BE2C (cell line): ENCODE measurements around the gene ANKRD31.

Source experiments
- DNase-seq: peaks from one replicate; pipeline ENCODE4 v3.0.0-alpha.2; 2020
- H3K27me3 ChIP-seq: fragments of 250-450 bp; sonication (Bioruptor Pico); 2 replicates; pipeline ENCODE4 v1.5.1; 2020; ENCODE audit warnings: mild to moderate bottlenecking
- H3K36me3 ChIP-seq: fragments of 250-450 bp; sonication (Bioruptor Pico); 2 replicates; pipeline ENCODE4 v1.5.1; 2020; ENCODE audit warnings: mild to moderate bottlenecking
- H3K4me1 ChIP-seq: fragments of 250-450 bp; sonication (Bioruptor Pico); 2 replicates; pipeline ENCODE4 v1.5.1; 2020
- H3K4me3 ChIP-seq: 2 replicates; pipeline ENCODE4 v1.5.1; 2011; ENCODE audit warnings: low read depth, low read length
- H3K9me3 ChIP-seq: fragments of 250-450 bp; sonication (Bioruptor Pico); 2 replicates; pipeline ENCODE4 v1.5.1; 2020
- TF ChIP-seq, protein P1 (sequence below): IDR thresholded peaks from 2 replicates; pipeline ENCODE4 v1.5.1; 2012; ENCODE audit warnings: mild to moderate bottlenecking, low read depth, low read length

Gene ANKRD31

DNA sequence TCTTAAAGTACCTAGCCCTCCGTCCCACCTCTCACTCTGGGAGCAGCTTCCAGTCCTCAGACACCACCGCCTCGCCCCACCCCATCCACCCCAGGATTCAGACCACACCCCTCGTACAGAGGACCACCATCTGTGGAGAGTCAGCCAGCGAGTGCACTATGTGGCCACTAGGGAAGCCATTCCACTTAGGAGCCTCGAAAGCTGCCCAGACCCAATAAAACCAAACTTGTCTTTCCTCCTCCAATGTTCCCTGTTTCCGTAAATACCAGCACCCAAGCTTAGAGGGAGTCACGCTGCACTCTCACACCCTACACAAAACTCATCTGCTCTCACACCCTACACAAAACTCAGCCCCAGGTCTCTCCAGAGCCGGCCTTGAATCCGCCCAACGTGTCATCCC, 186.3 kb downstream of the ANKRD31 start:
- H3K4me3 ChIP-seq = no peak overlapping the region
- no peaks in the 10 kb centered on the region for H3K4me1 ChIP-seq
- peak; percentile 37 for DNase-seq
- TF ChIP-seq, protein P1, sequence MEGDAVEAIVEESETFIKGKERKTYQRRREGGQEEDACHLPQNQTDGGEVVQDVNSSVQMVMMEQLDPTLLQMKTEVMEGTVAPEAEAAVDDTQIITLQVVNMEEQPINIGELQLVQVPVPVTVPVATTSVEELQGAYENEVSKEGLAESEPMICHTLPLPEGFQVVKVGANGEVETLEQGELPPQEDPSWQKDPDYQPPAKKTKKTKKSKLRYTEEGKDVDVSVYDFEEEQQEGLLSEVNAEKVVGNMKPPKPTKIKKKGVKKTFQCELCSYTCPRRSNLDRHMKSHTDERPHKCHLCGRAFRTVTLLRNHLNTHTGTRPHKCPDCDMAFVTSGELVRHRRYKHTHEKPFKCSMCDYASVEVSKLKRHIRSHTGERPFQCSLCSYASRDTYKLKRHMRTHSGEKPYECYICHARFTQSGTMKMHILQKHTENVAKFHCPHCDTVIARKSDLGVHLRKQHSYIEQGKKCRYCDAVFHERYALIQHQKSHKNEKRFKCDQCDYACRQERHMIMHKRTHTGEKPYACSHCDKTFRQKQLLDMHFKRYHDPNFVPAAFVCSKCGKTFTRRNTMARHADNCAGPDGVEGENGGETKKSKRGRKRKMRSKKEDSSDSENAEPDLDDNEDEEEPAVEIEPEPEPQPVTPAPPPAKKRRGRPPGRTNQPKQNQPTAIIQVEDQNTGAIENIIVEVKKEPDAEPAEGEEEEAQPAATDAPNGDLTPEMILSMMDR = peak; percentile 58
- H3K36me3 ChIP-seq = no peaks in the 10 kb centered on the region
- H3K27me3 ChIP-seq = peaks cover 48% of the 10 kb centered on the region
- H3K9me3 ChIP-seq = no peaks in the 10 kb centered on the region

DNA sequence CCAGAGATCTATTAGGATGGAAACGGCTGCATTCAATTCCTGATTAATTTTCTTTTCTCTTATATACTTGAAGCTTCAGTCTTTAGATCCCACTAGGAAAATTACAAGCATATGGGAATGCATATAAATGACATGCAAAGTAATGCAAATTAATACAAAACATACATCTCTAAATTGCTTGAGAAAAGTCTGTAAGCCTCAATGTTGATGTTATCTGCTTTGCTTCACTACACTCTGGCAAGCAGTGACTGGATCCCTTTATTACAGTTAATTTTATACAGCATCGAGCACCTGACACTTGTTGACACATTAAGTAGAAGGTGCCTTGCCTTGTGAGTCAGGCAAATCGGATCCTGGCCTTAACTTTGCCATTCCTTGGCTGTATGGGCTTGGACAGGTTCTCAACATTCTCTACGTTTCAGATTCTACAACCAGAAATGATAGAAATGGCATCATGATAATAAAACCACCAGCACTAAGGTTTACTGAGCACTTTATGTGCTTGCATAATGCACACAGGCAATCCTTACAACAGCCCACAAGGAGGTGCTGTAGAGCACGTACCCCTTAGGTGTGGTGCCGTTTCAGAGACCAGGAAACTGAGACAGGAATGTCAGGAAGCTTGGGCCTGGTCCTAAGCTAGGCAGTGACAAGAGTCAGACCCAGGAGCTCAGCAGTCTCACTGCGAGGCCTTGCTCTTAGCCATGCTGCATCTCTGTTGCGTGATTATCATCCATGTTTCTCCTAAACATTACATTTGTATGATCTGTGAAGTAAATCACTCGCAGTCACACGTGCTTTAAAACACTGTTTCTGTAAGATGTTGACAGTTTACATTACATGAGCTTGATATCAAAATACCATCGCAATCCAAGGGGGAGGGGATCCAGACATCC, 187.0 kb downstream of the ANKRD31 start:
- Histone ChIP-seq H3K4me3 (no peak overlapping the region), H3K27me3 (peaks cover 45% of the 10 kb centered on the region), H3K9me3 (no peaks in the 10 kb centered on the region), H3K4me1 (no peaks in the 10 kb centered on the region), H3K36me3 (no peaks in the 10 kb centered on the region)
- TF ChIP-seq, protein P1 = peak; percentile 88
- DNase-seq = peak; percentile 63

DNA sequence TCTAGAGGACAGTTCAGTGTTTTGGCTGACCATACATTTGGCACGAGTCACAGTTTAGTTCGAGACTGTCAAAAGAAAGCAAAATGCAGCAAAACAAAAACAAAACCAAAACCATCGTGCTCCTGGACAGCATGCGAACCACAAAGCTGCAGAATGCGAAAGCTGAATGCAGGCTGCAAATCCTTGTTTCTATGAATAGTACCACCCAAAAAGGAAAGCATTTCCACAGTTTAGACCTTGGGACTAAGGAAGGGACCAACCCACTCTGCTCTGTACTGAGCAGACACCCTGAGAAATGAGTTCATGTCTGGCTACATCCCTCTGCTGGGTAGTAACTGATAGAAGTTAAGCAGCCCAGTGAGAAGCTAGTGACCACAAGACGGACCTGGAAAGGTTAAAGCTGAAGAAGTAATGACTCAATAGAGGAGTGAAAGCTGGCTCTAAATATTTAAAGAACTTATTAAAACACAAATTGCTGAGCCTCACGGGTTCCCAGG, 188.2 kb downstream of the ANKRD31 start:
- TF ChIP-seq, protein P1 = no peak
- no peak overlapping the region for H3K4me3 ChIP-seq
- peaks cover 33% of the 10 kb centered on the region for H3K27me3 ChIP-seq
- H3K36me3 ChIP-seq = no peaks in the 10 kb centered on the region
- DNase-seq = no peak
- H3K4me1 ChIP-seq = no peaks in the 10 kb centered on the region
- no peaks in the 10 kb centered on the region for H3K9me3 ChIP-seq

DNA sequence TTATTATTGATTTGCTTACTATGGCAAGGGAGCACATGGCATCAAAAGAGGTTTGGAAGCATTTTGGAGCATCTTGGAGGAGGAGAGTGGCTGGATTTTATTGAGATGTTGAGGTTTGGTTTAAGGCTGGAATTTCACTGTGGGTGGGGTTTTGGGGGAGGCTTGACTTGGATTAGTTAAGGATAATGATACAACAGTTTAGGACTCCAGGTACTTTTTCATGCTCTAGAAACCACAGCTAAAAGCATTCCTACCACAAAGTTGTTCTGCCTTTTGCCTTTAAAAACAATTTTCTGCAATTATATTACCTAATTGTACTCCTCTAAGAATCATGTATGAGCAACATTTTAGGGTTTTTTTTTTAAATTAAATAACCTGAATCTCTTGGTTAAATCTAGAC, 189.3 kb downstream of the ANKRD31 start:
- Histone ChIP-seq H3K4me3 (no peak overlapping the region), H3K9me3 (no peaks in the 10 kb centered on the region), H3K27me3 (peaks cover 24% of the 10 kb centered on the region), H3K36me3 (no peaks in the 10 kb centered on the region), H3K4me1 (no peaks in the 10 kb centered on the region)
- DNase-seq = no peak
- TF ChIP-seq, protein P1 = no peak

DNA sequence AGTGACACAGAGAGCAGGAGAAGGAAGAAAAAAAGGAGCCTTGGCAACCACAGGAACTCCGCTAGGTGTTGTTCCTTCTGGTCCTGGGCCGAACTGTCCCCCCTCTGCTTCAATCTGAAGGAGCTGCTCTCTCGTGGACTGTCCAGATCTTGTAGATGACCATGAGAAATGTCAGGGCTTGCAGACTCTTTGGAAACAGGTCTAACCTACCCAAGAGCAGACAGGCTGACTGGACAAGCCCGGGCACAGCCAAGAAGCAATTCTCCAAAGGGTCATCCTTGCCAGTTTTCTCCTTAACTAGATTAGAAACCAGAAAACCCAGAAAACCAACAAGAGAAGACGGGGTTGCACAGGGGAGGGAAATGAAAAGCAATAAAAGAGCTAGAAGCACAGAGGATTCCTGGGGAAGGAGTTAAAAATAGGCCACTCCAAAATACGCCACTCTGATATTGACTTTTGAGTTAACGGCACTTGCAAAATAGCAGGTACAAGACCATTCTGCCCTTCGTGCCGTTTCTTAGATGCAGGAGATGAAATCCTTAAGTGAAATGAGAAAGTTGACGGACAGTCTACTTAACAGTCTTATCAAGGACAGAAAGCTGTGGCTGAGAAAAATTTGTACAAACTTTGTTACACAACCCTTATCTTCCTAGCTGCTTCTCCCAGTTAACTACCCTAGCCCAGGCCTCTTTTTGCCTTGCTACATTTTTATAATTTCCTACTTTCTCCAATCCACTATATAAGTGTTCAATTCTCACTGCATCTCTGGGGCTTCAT, 190.1 kb downstream of the ANKRD31 start:
- no peaks in the 10 kb centered on the region for H3K9me3 ChIP-seq
- DNase-seq = no peak
- H3K36me3 ChIP-seq = no peaks in the 10 kb centered on the region
- no peak overlapping the region for H3K4me3 ChIP-seq
- peaks cover 19% of the 10 kb centered on the region for H3K27me3 ChIP-seq
- TF ChIP-seq, protein P1 = no peak
- H3K4me1 ChIP-seq = no peaks in the 10 kb centered on the region
